ENCODE measurements around the gene IL22.

The IL22 gene

GRCh38 chr12:68264857-68265256 is 11.5 kb upstream of the IL22 start:
- DNase-seq (ENCODE audit: insufficient read length, low spot score): no peak
- FAIRE-seq: no peak

- no peak for DNase-seq (ENCODE audit: insufficient read length, low spot score)
- FAIRE-seq: no peak
Measured at GRCh38 chr12:68264158-68264855, 10.9 kb upstream of the IL22 start.

- FAIRE-seq (no peak), DNase-seq (ENCODE audit: insufficient read length, low spot score) (no peak)
Measured at GRCh38 chr12:68263366-68263765, 10.0 kb upstream of the IL22 start.

GRCh38 chr12:68261896-68262295 is 8.5 kb upstream of the IL22 start:
- FAIRE-seq (no peak), DNase-seq (ENCODE audit: insufficient read length, low spot score) (no peak)

DNA sequence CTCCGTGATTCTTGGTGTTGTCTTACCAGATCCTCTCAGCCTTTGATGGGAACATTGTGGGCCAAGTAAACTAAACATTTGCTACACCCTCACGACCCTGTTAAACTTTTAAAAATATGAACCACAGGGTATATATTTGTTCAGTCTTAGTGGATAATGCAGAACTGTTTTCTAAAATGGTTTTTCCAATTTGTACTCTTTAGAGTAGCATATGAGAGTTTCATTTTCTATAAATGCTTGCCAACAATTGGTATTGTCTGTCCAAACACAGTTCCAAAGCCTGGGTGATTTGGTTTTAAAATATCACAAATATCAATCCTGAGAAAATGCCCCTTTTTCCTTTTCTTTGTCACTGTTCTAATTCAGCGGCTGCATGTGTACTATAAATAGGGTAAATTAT is 6.7 kb upstream of the IL22 start:
- FAIRE-seq: no peak
- DNase-seq (ENCODE audit: insufficient read length, low spot score): no peak

DNA sequence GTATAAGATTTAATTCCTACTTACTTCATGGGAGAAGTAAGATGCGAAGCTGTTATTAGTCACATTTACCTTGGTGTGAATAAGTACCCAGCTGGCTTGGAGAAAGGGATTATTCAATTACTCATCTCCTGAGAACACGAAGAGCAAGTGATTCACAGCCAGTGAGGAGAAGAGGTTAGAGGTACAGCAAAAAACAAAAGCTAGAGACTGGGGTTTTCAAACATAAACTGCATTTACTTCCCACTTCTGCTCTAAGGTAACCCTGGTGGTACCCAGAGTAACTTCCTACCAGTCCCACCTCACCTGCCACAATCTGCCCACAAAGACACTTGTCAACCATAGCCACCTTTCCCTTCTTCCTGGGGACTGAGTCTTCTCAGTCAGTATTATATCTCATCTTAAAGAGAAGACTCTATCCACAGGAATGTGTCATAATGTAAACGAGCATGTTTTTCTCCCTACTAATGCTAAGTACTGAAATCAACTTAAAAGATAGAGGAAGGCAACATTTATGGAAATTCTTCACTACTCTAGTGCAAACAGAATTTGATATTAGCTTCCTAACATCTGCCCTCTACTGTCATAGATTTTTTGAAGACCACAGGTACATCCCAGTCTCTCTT is 6.0 kb upstream of the IL22 start:
- DNase-seq (ENCODE audit: insufficient read length, low spot score) (peak; percentile 22), FAIRE-seq (no peak)

DNA sequence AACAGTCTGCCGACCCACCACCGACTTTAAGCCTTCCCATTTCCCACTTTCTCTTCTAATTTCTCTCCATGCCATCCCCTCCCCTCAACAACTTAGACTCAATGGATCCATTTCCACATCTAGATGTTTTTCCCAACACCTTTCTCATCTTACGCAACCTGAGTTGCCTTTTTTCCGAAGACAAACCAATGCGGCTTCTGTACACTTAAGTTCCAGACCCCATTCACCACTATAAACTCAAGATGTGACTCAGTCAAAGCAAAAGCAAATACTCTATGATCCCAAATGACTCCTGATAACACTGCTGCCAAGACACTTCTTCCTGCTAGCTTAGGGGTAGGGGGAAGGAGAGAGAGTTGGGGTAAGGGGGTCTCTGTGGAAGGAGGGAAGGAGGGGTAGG is 1.3 kb downstream of the IL22 start:
- DNase-seq (ENCODE audit: insufficient read length, low spot score) (no peak), FAIRE-seq (no peak)

GRCh38 chr12:68250454-68250853 is 3.0 kb downstream of the IL22 start:
- DNase-seq (ENCODE audit: insufficient read length, low spot score) (no peak), FAIRE-seq (no peak)

DNA sequence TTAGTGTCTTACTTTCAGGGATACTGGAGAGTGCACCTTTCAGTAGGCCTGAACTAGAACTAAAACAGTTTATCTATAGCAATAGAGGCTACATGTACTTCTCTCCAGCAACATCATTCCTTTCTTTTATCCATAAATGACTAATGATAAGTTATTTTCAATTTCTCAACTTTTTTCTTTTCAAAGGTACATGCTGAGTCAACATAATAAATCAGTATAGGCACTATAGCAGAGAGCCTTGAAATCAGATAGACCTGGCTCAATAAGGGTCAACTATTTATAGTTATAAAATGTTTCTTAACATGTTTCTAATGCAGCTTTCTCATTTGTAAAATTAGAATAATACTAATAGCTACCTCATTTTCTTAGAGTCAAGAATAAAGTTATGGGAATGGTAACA is 5.6 kb downstream of the IL22 start:
- FAIRE-seq: no peak
- DNase-seq (ENCODE audit: insufficient read length, low spot score): no peak

DNA sequence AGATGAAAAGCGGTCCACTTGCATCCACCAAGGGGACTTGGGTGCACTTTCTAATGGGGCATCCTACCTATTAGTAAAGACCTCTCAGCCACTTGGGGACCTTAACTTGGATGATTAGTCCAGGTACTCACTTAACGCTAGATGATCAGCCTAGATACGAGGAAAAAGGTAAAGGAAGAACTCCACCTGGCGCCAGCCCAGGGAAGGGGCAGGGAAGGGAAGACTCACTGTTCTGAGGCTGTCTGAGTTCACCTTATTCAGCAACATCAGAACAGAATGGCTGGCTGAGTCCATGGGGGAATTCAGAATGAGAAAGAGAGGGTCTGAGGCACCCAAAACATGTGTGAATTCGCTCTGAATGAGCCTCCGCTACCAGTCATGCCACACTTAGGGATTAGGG is 7.1 kb downstream of the IL22 start:
- FAIRE-seq: no peak
- DNase-seq (ENCODE audit: insufficient read length, low spot score): no peak

- FAIRE-seq: no peak
Measured at GRCh38 chr12:68245180-68246021, 8.0 kb downstream of the IL22 start.

DNA sequence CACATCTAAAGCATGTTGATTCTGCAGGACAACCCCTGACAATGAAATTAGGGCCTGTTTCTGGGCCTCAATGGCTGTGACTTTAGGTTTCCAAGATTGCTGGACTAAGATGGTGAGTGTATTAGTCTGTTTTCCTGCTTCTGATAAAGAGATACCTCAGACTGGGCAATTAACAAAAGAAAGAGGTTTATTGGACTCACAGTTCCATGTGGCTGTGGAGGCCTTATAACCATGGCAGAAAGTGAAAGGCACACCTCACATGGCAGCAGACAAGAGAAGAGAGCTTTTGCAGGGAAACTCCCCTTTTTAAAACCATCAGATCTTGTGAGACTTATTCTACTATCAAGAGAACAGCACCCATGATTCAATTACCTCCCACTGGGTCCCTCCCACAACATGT is 10.6 kb downstream of the IL22 start:
- DNase-seq (ENCODE audit: insufficient read length, low spot score) (no peak), FAIRE-seq (no peak)

More at GRCh38 chr12:68245180-68246021, 8.0 kb downstream of the IL22 start:
- DNase-seq (ENCODE audit: insufficient read length, low spot score): no peak

GRCh38 chr12:68240975-68241374 is 12.4 kb downstream of the IL22 start:
- DNase-seq (ENCODE audit: insufficient read length, low spot score): peak; percentile 24
- no peak for FAIRE-seq

- FAIRE-seq: no peak
- peak; percentile 45 for DNase-seq (ENCODE audit: insufficient read length, low spot score)
Measured at GRCh38 chr12:68240079-68240478, 13.3 kb downstream of the IL22 start.

- no peak for DNase-seq (ENCODE audit: insufficient read length, low spot score)
- FAIRE-seq: no peak
Measured at GRCh38 chr12:68239309-68239982, 14.0 kb downstream of the IL22 start.

GRCh38 chr12:68237619-68238018 is 15.8 kb downstream of the IL22 start:
- DNase-seq (ENCODE audit: insufficient read length, low spot score) (no peak), FAIRE-seq (no peak)

GRCh38 chr12:68237078-68237477 is 16.3 kb downstream of the IL22 start:
- DNase-seq (ENCODE audit: insufficient read length, low spot score): no peak
- FAIRE-seq: no peak

- FAIRE-seq (no peak), DNase-seq (ENCODE audit: insufficient read length, low spot score) (peak; percentile 18)
Measured at GRCh38 chr12:68236421-68237059, 16.9 kb downstream of the IL22 start.

GRCh38 chr12:68235576-68235975 is 17.8 kb downstream of the IL22 start:
- FAIRE-seq (no peak), DNase-seq (ENCODE audit: insufficient read length, low spot score) (no peak)

GRCh38 chr12:68234140-68234539 is 19.3 kb downstream of the IL22 start:
- FAIRE-seq: no peak
- DNase-seq (ENCODE audit: insufficient read length, low spot score): no peak

GRCh38 chr12:68233498-68233897 is 19.9 kb downstream of the IL22 start:
- no peak for FAIRE-seq
- DNase-seq (ENCODE audit: insufficient read length, low spot score): no peak
